GM18909 (cell line): ENCODE data around the gene CD33.
"Not testable (repeated sequence)": the region's sequence is repeated elsewhere in the genome, so short reads cannot be mapped to it uniquely, and the experiment has no call there.

Source experiments
- ATAC-seq: cut with Tn5 transposase; IDR thresholded peaks from one replicate; pipeline ENCODE4 v1.9.1; 2021; ENCODE audit warnings: mild to moderate bottlenecking; ENCODE audit not compliant: unreplicated experiment, poor library complexity

Gene CD33

DNA sequence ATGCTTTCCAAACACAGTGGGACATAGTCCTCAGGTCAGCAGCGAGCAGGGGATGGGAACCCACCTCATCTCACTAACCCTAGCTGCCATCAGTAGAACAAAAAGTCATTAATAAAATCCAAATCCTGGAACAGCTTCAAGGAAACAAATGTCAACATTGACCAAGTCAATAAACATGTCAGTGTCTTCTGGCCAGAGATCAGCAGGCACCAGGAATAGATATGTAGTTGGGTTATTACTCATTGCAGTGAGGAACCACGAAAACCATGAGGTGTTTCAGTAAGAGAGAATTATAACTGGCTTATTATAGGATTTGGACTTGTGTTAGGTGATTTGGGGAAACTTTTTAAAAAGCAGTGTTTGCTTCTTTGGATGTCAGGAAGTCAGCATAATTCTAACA is 17.1 kb upstream of the CD33 start:
- ATAC-seq = no peak

DNA sequence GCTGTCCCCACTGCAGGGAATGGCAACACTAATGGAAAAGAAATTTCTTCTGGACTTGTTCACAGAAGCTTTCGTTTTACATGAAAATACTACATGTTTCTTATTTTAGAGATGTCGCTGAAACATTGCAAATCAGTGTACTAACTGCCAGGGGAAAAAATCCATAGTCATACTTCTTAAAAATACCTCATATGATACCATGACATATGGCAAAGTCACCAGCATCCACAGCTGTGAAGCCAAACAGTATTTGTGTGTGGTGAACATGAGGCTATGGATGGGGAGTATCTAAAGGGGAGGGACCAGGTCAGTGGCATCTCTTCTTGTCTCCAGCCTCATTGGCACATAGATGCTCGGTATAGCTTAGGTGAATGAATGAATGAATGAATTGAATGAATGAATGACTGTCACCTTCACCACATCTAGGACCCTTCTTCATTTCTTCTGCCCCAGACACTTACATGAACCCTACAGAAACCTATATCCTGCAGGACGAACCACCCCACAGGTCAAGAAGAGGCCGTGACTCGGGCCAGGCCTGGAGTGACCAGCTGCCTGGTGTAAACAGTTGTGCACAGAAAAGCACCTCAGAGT is 14.6 kb upstream of the CD33 start:
- ATAC-seq = no peak

DNA sequence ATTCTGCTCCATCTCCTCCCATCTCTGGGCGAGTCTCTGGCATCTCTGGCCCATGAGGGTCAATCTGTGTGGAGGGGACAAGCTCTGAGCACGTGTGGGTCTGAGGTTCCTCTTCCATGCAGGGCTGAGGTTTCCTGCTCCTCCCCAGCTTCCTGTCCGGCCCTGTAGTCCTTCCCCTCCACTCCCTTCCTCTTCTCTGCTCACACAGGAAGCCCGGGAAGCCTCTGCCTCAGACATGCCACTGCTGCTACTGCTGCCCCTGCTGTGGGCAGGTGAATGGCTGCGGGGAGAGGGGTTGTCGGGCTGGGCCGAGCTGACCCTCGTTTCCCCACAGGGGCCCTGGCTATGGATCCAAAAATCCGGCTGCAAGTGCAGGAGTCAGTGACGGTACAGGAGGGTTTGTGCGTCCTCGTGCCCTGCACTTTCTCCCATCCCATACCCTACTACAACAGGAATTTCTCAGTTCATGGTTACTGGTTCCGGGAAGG is 14.0 kb upstream of the CD33 start:
- ATAC-seq = not testable (repeated sequence)

DNA sequence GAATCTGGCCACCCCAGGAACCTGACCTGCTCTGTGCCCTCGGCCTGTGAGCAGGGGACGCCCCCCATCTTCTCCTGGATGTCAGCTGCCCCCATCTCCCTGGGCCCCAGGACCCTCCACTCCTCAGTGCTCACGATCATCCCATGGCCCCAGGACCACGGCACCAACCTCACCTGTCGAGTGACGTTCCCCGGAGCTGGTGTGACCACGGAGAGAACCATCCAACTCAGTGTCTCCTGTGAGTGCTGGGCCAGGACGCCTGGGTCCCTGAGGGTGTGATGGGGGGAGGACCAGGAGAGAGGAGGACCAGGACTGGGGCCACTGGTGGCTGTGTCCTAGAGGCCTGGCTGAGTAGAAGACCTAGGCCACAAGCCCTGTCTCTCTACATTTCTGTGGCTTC is 13.0 kb upstream of the CD33 start:
- no peak for ATAC-seq

DNA sequence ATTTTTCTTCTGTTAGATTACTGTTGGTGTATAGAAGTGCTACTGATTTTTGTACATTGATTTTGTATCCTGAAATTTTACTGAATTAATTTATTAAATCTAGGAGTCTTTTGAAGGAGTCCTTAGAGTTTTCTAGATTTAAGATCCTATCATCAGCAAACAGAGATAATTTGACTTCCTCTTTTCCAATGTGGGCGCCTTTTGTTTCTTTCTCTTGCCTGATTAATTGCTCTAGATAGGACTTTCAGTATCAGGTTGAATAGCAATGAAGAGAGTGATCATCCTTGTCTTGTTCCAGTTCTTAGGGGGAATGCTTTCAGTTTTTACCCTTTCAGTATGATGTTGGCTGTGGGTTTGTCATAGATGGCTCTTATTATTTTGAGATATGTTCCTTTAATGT is 5.6 kb upstream of the CD33 start:
- no peak for ATAC-seq

DNA sequence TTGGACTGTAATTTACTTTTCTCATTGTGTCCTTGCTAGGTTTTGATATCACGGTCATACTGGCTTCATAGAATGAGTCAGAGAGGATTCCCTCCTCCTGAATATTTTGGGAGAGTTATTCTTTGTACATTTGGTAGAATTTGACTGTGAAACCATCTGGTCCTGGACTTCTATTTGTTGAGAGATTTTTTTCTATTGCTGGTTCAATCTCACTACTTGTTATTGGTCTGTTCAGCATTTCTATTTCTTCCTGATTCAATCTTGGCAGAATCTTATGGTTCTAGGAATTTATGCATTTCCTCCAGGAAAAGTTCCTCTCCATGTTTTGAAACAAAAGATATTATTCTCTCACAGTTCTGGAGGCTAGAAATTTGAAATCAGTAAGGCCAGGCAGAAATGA is 4.9 kb upstream of the CD33 start:
- ATAC-seq = no peak

DNA sequence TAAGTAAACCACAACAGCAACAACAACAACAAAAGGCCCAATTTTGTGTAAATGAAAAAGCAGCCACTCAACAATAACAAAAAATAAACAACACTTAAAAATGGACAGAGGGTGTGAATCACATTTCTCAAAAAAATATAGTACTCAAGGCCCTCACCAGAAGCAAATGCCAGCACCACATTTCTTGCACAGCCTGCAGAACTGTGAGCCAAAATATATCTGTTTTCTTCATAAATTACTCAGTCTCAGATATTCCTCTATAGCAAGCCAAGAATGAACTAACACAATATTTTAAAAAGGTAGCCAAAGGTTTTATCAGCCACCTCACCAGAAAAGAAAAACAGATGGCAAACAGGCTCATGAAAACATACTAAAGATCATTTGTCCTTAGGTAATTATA is 3.9 kb upstream of the CD33 start:
- no peak for ATAC-seq

DNA sequence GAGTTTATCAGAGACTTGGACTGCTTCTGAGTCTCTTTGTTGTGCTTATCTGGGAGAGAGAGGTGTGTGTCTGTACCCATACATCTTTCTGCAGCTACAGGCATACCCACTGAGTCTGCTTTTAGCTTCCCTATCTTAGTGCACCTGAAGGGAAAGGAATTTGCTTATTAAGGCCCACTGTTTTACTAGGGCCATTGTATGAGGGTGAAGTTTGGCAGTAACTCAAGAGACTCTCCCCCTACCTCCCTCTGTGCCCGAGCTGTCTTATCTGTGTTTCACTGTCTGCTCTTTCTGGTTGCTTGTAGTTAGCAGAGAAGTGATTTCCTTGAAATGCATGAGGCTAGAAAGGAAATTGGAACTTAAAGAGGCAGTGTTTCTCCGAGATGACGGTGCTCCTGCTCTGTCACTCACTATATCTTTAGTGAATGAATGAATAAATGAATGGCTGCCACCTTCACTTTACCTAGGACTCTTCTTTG is 678 bp upstream of the CD33 start:
- ATAC-seq = no peak

DNA sequence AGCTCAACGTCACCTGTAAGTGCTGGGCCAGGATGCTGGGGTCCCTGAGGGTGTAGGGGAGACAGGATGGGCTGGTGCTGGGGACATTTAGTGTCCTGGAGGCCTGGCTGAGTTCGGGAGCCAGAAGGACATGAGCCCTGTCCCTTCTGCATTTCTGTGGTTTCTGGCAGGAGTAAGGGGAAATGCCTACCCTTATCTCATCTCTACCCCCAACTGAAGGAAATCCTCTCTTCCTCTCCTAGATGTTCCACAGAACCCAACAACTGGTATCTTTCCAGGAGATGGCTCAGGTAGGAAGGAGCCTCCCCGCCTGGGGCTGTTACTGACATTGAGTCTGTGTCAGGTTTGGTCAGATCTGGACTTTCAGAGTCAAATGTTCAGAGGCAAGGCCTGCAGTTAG is 1.2 kb downstream of the CD33 start:
- no peak for ATAC-seq

DNA sequence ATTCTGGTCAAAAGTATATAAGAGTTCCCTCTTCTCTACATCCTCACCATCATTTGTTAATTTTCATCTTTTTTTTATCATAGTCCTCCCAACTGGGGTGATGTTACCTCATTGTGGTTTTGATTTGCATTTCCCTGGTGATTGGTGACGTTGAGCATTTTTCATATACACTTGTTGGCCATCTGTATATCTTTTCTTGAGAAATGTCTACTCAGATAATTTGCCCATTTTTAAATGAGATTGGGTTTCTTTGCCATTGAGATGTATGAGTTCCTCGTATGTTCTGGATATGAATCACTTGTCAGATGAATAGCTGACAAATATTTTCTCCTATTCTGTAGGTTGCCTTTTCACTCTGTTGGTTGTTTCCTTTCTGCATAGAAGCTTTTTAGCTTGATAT is 2.4 kb downstream of the CD33 start:
- no peak for ATAC-seq

DNA sequence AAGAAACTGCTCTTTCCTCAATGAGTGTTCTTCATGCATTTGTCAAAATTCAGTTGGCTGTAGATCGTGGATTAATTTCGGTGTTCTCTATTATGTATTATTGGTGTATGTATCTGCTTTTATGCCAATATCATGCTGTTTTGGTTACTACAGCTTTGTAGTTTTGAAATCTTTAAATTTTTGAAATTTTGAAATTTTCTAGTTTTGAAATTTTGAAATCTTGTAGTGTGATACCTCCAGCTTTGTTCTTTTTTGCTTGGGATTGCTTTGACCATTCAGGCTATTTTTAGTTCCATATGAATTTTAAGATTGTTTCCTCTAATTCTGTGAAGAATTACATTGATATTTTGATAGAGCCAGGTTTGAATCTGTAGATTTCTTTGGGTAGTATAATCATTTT is 3.1 kb downstream of the CD33 start:
- no peak for ATAC-seq

DNA sequence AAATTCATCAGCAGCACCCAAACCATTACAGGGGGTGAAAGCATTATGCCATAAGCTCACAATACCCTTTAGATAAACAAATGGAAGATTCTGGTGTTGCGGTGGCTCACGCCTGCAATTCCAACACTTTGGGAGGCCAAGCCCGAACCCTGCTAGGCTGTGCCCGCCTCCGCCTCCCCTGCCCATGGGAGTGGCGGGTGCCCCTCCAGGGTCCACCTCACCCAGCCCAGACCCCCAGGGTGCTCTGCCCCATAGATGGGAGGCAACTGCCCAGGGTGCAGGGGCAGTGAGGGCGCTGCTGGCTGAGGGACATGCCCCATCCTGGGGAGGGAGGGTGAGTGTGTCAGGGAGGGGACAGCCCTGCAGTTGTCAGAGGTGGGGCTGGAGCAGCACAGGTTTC is 16.0 kb downstream of the CD33 start:
- ATAC-seq = no peak

DNA sequence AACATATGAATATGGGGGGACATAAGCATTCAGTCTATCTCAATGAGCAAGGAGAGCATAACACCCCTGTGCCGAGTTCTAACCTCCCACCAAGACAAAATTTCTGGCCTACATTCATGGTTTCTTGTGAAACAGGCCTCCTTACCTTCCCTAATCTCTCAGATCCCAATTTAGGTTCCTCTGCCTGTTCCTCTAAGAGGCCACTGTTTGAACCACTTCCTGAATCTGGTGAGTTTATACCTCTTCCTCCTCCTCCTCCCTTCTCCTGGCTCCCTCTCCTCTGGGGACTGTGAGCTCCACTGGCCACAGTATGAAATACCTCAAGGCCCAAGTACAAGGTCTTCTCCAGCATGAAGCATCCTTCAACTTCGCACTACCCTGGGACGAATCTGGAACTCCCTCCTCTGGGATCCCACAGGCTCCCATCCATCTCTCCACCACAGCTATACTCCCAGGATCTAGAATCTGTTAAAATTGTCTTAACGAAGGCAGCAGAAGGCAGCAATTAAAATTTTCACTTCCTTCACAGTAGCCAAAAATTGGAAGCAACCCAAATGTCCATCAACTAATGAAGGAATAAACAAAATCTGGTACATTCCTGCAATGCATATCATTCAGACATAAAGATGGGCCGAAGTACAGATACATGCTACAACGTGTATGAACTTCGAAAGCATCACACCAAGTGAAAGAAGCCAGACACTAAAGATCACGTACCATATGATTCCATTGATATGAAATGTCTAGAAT is 18.2 kb downstream of the CD33 start:
- no peak for ATAC-seq

DNA sequence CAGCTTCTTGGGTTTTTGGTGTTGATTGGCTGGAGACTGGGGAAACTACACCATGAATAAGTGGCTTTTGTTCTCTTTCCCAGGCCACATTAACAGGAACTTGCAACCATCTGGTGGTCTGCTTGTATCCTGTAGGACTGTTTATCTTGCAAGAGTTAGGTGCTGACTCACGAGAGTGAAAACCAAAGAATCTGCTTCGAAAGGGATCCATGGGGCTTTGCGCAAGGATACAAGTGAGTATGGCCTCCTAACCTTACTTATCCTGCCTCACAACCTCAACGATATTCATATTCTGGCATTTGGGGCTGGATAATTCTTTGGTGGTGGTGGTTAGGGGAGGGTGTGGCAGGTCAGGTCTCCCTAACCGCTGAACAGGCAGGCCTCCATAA is 21.3 kb downstream of the CD33 start:
- ATAC-seq = no peak

DNA sequence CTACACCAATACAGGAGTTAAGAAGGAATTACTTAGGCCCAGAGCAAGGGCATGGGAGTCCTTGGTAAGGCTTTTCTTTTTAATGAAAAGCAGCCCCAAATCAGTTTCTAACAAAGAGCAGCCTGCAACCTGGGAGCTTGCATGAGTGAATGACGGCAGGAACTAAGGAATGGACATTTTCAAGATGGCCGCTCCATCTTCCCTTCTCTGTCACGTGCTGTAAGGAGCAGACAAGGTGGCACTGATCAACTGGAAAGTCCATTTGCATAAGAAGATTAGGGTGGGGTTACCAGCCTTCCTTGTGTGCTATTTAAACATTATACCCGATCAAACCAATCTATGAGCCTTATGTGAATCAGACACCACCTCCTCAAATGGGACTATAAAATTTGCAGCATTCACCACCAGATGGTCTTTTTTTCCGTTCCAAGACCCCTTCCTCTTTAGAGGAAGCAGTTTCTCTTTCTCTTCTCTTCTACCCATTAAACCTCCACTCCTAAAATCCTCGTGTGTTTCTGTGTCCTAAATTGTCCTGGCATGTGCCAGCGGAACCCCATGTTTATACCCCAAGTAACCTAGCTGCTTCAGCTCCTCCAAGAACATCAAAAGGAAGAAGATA is 23.2 kb downstream of the CD33 start:
- no peak for ATAC-seq

DNA sequence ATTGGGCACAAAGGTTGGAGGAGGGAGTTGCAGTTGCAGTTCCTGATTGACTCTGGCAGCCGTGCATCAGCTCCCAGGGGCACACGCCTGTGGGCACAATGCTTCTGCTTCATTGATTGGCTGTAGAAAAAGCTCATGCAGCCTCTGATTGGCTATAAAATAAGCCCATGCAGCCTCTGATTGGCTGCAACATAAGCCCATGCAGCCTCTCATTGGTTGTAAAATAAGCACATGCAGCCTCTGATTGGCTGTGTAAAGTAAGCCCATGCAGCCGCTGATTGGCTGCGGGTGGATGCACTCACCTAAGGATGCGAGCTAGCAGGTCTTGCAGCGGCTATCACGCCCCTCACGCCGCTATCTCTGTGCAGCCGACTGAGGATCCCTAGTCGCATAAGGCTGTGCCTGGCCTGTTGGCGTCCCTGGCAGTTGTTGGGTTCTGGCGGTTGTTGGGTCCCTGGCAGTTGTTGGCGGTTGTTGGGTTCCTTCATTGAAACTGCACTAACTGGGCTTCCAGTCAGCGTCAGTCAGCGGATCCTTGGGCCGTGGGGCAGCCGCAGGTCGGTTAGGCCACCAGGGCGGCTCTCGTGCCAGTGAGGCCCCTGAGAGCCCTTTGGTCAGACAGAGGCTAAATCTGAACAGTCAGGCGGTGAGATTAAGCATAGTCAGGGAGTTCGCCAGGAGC is 26.0 kb downstream of the CD33 start, which contains the start of gene SIGLECL1:
SIGLECL1 (plus strand) TSS at position 295 of the 682 bp plus-strand sequence. CDS start 12,993 bp downstream, outside the sequence.
- ATAC-seq = no peak

DNA sequence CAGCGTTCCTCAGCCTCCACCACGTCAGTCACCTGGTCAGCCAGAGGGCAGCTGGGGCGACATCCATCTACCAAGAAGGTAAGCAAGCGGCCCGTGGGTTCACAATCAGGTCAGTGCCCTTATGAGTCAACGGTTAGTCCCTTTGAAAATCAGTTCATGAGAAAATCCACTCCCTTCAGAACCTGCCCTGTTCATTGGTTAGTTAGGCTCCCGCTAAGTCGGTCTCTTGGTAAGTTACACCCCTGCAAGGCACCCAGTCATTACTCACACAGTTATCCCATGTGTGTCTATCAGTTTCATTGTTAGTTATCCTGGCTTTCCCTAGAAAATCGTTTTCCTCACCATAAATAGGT is 26.6 kb downstream of the CD33 start:
- ATAC-seq = no peak

DNA sequence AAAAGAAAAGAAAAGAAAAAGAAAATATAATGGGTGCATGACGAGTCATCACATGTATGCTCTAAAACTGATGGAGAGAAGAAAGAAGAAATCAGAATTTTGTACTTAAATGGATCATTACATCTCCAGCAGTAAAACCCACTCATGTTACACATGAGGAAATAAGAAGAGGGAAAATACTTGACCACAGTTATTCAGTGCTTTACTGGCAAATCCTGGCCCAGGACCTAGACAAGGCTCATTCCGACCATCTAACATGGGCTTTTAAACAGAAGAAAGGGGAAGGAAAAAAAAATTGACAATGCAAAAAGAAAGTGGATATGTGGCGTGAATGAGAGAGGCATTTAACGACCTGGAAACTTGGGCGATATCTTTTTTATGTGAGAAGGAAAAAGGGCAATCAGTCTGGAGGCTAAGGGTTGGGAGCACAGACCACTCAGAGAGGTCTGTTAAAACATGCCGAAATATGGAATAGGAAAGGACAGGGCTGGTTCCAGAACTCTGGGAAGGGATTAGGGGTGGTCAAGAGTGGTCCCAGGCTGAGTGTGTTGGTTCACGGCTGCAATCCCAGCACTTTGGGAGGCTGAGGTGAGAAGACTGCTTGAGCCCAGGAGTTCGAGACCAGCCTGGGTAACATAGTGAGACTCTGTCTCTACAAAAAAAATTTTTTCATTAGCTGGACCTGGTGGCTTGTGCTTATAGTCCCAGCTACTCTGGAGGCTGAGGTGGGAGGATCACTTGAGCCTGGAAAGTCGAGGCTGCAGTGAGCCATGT is 27.6 kb downstream of the CD33 start:
- no peak for ATAC-seq

DNA sequence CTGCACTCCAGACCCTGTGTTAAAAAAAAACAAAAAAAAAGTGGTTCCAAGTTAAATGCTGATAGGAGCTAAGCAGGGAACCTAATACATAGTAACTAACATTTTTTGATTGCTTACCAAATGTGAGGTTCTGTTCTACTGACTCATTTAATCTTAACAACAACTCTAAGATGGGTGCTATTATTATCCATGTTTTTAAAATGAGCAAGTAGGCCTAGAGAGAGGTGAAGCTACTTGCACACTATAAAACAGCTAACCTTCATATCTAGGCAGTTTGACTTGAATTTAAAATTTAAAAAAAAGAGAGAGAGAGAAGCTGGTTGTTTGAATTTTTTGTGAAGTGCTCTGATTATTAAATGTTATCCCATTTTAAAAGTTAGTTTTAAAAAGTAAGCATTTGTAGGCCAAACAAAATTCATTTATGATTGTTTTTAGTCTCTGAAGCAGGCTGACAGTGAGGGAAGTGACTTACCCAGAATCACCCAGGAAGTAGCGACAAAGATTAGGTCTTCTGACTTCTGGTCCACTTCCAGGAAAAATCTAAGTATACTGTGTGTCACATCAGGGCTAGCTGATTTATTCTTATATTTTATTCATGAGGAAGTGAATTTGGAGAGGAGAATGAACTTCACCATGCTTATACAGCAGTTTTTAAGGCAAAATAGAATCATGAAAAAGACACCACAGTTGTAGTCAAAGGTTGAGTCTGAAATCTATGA is 28.4 kb downstream of the CD33 start:
- no peak for ATAC-seq

DNA sequence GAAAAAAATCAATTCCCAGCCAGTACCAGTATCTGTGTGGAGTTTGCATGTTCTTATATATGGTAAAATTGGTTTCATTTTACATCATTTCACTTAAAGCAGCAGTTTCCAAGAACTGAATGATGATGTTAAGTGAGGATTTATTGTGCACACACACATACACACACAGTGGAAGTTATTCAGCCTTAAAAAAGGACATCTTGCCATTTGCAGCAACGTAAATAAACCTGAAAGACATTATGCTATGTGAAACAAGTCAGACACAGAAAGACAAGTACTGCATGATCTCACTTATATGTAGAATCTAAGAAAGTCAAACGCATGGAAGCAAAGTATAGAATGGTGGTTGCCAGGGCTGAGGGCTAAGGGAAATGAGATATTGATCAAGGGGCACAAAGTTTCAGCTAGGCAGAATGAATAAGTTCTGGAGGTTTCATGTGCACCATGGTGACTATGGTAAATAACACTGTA is 31.3 kb downstream of the CD33 start:
- ATAC-seq = no peak
